D721Med (cell line): ENCODE data around the gene TADA2B.
"Not testable (repeated sequence)": the region's sequence is repeated elsewhere in the genome, so short reads cannot be mapped to it uniquely, and the experiment has no call there.

Source experiments
- DNase-seq: peaks from one replicate; pipeline ENCODE4 v3.0.0; 2011; ENCODE audit warnings: low spot score; ENCODE audit not compliant: insufficient read length
- FAIRE-seq: peaks from 2 replicates; lab custom pipeline; 2011; peaks lifted over from hg19 to GRCh38; lab: Jason Lieb, UNC
- CTCF ChIP-seq: IDR thresholded peaks from 2 replicates; pipeline ENCODE4 v1.5.1; 2012; ENCODE audit warnings: mild to moderate bottlenecking, control low read depth; ENCODE audit not compliant: insufficient read depth; ENCODE audit errors: missing control alignments

Gene TADA2B

GRCh38 chr4:7095611-7096155 lies 52.5 kb downstream of the TADA2B start:
- no peak for TF ChIP-seq CTCF
- DNase-seq (no peak), FAIRE-seq (no peak)

GRCh38 chr4:7096236-7096635 lies 53.1 kb downstream of the TADA2B start:
- FAIRE-seq (no peak), DNase-seq (no peak)
- no peak for TF ChIP-seq CTCF

GRCh38 chr4:7101692-7102515 lies 58.7 kb downstream of the TADA2B start:
- DNase-seq (no peak), FAIRE-seq (no peak)
- TF ChIP-seq CTCF: peak; percentile 64

GRCh38 chr4:7102516-7102909 lies 59.3 kb downstream of the TADA2B start:
- DNase-seq, FAIRE-seq: not testable (repeated sequence)

GRCh38 chr4:7103031-7103606 lies 59.9 kb downstream of the TADA2B start:
- TF ChIP-seq CTCF: no peak
- DNase-seq: peak; percentile 74
- no peak for FAIRE-seq

- DNase-seq (no peak), FAIRE-seq (no peak)
- no peak for TF ChIP-seq CTCF
Measured at GRCh38 chr4:7103607-7104365, 60.6 kb downstream of the TADA2B start.

GRCh38 chr4:7104366-7105031 lies 61.3 kb downstream of the TADA2B start:
- FAIRE-seq (no peak), DNase-seq (no peak)
- TF ChIP-seq CTCF: no peak
